C4-2B (cell line): Measurements from ENCODE around the gene CIDEB.

Experiments
- CTCF ChIP-seq: fragments of 450-650 bp; conservative IDR thresholded peaks from 2 replicates; pipeline ENCODE4 v1.5.1; 2017; ENCODE audit warnings: mild to moderate bottlenecking
- ZFX ChIP-seq: fragments of 450-650 bp; IDR thresholded peaks from 2 replicates; pipeline ENCODE4 v1.6.1; 2017

- TF ChIP-seq CTCF: peak; percentile 94
- TF ChIP-seq ZFX: no peak
Measured at GRCh38 chr14:24307575-24308341, at the start of gene CIDEB.
